HG02938 (cell line): ENCODE measurements around the gene DMRTB1.

Source experiments
- ATAC-seq: cut with Tn5 transposase; IDR thresholded peaks from one replicate; pipeline ENCODE4 v1.9.1; 2021; ENCODE audit warnings: mild to moderate bottlenecking, moderate library complexity; ENCODE audit not compliant: unreplicated experiment

Gene DMRTB1

GRCh38 chr1:53484705-53485477, 25.7 kb downstream of the DMRTB1 start:
- ATAC-seq = no peak

GRCh38 chr1:53485478-53486394, 26.5 kb downstream of the DMRTB1 start:
- no peak for ATAC-seq

GRCh38 chr1:53486395-53487026, 27.3 kb downstream of the DMRTB1 start:
- ATAC-seq = no peak

DNA sequence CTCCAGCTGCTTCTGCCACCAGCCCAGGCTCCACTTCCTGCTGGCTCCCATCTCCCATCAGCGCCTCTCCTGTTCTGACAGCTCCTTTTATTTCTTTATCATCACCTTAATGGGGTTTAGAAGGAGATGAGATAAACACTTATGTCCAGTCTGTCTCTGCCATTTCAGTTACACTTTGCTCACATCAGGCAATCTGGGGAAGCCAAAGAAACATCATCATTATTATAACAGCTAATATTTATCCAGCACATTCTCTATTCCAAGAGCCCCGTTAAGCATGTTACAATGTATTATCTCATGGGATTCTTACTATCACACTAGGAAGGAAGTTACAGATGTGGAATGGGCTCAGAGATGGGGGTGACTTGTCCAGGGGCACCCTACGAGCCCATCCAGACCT, 31.2 kb downstream of the DMRTB1 start:
- no peak for ATAC-seq

DNA sequence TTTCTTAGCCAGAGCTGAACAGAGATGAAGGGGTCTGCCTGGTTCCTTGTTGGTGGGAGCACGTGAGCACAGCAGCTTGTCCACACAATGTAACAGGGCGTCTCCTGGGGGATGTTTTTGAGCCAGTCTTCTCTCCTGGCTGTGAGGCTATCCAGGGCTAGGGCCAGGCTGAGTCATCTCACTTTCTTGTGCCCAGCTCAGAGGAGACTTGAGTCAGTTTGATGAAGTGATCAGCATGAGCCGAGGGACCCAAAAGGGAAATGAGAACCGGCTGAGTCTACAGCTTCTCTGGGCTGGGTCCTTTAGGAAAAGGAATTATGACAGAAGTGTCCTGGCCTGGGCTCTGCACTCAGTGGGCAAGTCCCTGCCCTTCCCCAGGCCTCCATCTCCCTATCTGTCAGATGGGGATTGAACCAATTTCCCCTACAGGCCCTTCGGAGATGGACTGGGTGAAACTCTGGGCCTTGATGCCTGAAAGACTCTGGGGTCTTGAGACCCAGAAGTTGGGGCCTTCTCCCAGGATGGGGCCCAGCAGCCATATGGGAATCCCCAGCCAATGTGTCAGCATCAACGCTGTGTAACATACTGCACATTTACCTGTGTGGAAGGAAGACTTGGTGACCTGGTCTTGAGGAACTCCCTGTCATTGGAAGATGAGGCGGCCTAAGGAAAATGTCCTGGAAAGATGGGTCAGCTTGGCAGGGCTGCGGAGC, 36.6 kb downstream of the DMRTB1 start:
- ATAC-seq = no peak

GRCh38 chr1:53498555-53499131, 39.4 kb downstream of the DMRTB1 start:
- no peak for ATAC-seq

GRCh38 chr1:53499257-53500203, 40.3 kb downstream of the DMRTB1 start:
- no peak for ATAC-seq

DNA sequence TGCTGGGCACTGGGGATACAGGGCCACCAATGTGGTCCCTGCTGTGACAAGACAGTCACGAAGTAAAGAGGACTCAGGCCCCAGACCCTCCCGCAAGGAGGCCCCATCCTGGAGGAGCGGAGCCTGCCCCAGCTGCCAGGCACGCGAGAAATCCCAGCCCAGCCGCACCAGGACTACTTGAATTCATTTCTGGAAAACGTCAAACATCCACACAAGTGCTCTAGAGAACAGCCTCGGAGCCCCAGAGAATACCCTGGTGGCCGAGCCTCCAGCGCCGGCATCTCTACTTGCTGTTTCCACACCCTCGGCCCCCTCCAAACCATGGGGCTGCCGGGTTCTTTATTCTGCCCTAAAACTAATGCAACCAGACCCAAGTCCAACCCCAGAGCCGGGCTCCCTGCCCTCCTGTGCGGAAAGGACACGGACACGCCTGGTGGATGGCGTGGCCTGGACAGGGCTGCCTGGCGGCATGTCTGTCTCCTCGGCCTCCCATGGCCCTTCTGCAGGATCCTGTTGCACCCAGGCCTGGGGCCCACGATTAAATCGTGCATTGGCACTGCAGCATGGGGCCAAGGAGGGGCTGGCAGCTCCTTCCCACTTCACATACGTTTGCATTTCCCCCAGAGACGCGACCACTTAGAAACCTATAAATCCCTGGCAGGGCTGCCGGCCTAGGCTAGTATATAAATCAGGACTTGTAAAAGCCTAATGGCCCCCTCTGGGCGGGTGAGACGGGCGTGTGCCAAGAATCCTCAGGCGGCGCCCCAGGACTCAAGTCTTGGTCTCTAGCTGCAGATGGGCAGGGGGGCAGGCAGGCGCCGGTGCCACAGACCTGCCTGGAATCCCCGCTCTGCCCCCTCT, 41.2 kb downstream of the DMRTB1 start:
- ATAC-seq = no peak

DNA sequence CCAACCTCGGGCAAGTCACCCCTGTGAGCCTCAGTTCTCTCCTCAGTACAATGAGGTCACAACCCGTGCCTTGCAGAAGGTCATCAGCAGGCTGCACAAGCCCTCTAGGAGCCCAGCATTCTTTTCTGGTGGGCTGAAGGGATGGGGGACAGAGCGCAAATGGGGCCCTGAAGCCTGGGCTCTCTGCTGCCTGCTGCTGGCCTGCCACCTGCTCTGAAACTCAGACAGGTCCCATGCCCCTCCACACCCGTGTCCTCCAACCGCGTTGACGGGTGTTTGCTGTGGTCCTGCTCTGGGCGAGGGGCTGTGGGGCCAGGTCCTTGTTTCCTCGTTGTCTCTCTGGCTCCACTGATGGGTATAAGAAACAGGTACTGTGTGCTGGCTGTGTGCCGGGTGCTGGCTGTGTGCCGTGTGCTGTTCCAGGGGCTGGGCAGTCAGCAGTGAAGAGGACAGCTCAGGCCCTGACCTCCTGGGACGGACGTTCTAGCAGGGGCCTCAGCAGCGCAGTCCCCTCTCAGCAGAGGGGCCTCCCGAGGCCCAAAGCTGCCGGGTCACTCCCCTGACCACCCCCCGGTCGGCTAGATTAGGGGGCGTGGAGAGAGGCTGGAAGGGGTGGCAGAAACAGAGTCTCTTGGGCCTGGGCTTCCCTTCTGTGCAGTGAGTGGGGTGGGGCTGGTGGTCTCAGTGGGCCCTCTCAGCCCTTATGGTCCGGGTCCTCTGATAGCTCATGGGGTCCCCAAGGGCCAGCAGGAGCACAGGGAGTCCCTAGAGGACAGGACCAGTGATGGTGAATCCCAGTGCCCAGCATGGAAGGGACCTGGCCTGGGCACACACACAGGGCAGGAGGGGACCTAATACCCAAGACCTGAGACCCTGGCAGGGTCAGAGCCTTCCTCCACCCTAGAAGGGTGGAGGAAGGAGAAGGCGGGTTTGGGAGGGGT, 42.1 kb downstream of the DMRTB1 start:
- ATAC-seq = no peak

- ATAC-seq = no peak
Measured at GRCh38 chr1:53502641-53503432, 43.6 kb downstream of the DMRTB1 start.

GRCh38 chr1:53503433-53504217, 44.4 kb downstream of the DMRTB1 start:
- no peak for ATAC-seq

DNA sequence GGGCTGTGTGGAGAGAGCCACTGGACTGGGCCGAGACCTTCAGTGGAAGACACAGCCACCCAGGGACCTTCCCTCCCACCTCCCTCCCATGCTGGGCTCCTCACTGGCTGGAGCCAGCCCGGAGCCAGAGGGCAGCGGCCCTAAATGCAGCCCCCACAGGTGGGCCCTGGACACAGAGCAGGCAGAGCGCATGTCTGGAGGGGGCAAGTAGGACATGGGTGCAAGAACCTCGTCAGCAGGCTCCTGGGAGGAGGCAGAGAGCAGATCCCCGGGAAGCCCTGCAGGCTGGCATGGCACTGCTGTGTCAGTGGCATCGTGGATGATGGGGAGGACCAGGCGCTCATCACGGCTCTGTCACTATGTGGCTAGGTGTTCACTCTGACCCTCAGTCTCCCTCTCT, 45.7 kb downstream of the DMRTB1 start:
- no peak for ATAC-seq

DNA sequence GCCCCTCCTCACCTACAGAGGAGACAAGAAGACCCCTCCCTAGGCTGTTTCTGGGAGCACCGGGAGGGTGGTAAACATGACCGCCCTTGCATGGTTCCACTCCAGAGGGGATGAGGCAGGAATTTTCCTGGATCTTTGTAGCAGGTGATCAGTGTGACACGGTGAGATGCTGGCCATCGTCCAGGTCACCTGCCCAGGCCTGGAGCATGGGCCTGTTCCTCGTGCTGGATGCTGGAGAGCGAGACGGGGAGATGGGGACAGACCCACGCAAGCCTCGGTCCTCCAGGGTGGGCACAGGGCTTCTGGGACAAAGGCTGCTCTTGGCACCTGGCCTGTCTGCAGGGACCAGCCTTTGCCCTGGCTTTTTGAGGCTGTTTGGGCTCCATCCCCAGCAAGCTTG, 46.2 kb downstream of the DMRTB1 start:
- ATAC-seq = no peak

- no peak for ATAC-seq
Measured at GRCh38 chr1:53505891-53506290, 46.7 kb downstream of the DMRTB1 start.

- ATAC-seq = no peak
Measured at GRCh38 chr1:53506355-53507050, 47.3 kb downstream of the DMRTB1 start.
